Measurements from ENCODE around the gene CCDC187.

CCDC187 gene

DNA sequence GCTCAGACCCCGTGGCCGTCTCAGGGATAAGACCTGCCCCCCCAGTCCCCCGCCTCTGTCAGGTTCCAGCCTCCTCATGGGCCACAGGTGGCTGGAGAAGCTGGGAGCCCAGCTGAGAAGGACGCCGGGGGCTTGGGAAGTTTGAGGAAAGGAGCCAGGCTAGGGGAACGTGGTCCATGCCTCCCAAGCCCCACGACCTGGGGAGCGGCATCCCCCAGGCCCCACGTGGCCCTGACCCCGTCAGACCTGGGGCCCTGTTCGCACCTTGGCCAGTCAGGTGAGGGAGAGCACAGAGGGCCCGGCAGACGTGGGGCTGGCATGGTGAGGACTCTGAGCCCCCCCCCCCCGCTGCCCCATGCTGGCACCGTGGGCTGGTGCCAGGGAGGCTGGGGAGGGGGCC lies 27.1 kb upstream of the CCDC187 start:
- Histone ChIP-seq H3K4me1 (peaks cover 3 to 32% (median 28%) of the 10 kb centered on the region in 4 donors), H3K9me3 (no peaks in the 10 kb centered on the region), H3K27me3 (no peaks in the 10 kb centered on the region), H3K27ac (no peak overlapping the region), H3K36me3 (peaks cover 0 to 29% (median 3%) of the 10 kb centered on the region in 3 donors), H3K4me3 (no peak overlapping the region)
- intact Hi-C loops (cut with DNase I; ENCODE audit: low total_unique reads) = no loop called here
- TF ChIP-seq, protein P1, sequence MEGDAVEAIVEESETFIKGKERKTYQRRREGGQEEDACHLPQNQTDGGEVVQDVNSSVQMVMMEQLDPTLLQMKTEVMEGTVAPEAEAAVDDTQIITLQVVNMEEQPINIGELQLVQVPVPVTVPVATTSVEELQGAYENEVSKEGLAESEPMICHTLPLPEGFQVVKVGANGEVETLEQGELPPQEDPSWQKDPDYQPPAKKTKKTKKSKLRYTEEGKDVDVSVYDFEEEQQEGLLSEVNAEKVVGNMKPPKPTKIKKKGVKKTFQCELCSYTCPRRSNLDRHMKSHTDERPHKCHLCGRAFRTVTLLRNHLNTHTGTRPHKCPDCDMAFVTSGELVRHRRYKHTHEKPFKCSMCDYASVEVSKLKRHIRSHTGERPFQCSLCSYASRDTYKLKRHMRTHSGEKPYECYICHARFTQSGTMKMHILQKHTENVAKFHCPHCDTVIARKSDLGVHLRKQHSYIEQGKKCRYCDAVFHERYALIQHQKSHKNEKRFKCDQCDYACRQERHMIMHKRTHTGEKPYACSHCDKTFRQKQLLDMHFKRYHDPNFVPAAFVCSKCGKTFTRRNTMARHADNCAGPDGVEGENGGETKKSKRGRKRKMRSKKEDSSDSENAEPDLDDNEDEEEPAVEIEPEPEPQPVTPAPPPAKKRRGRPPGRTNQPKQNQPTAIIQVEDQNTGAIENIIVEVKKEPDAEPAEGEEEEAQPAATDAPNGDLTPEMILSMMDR (IDR thresholded peaks at IDR 0.05) = no peak
- no peak for DNase-seq

DNA sequence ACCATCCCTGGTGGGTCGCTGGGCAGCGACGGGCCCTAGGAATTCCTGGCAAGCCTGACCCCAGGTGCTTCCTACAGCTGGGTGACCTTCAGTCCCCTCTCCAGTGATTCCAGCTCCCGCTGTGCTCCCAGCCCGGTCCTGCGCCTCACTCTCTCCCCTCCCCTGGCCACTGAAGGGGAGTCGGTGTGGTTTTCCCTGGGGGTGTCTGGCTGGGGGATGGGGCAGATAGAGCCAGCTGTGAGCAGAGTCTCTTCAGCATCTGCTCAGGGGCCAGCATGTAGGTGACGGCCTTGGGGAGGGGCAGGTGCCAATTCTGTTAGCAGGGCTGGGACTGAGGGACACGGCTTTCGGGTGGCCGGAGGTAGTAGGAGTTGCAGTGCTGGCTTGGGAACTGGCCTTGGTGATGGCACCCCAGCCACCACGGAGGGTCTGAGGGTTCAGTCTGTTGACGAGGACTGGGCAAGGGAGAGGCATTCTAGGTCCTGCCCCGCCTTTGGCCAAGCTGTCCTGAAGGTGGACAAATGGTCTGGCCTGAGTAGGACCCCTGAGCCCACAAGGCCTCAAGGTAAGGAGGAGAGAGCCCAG lies 26.6 kb upstream of the CCDC187 start:
- peaks cover 0 to 24% (median 3%) of the 10 kb centered on the region in 3 donors for H3K36me3 ChIP-seq

DNA sequence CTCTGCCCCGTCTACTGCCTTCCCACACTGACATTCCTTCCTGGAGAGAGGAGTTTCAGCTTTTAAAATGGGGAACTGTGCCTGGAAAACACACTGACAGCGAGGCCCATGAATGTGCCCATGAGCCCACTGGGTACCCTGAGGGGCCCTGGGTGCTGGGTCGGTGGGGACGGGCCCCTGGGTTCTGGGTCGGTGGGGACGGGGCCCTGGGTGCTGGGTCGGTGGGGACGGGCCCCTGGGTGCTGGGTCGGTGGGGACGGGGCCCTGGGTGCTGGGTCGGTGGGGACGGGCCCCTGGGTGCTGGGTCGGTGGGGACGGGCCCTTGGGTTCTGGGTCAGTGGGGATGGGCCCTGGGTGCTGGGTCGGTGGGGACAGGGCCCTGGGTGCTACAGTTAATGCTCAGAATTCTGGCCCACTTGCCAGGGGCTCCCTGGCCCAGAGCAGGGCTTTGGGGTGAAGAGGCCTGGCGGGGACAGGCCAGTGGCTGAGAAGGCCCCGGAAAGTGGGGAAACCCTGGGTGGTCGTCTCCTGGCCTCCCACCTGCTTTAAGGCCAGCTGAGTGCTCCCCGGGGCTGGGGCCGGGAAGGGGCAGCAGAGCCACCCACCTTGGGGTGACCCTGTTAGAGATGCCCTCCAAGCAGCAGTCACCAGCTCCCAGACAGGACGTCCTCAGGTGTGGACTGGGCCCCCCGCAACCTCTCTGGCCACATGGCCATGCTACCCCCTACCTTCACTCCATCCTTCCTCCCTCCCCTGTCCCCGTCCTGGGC lies 25.9 kb upstream of the CCDC187 start:
- Histone ChIP-seq H3K9me3 (no peaks in the 10 kb centered on the region), H3K27ac (no peak overlapping the region), H3K4me3 (no peak overlapping the region), H3K4me1 (peaks cover 3 to 35% (median 32%) of the 10 kb centered on the region in 4 donors), H3K27me3 (no peaks in the 10 kb centered on the region), H3K36me3 (peaks cover 0 to 19% (median 3%) of the 10 kb centered on the region in 3 donors)
- intact Hi-C loops (cut with DNase I; ENCODE audit: low total_unique reads) = no loop called here
- TF ChIP-seq, protein P1 (IDR thresholded peaks at IDR 0.05) = no peak
- DNase-seq = no peak

More for the DNA sequence above, 26.6 kb upstream of the CCDC187 start:
- Histone ChIP-seq H3K9me3 (no peaks in the 10 kb centered on the region), H3K27me3 (no peaks in the 10 kb centered on the region), H3K27ac (no peak overlapping the region), H3K4me3 (no peak overlapping the region), H3K4me1 (peaks cover 3 to 35% (median 32%) of the 10 kb centered on the region in 4 donors)
- intact Hi-C loops (cut with DNase I; ENCODE audit: low total_unique reads) = no loop called here
- no peak for DNase-seq
- TF ChIP-seq, protein P1 (IDR thresholded peaks at IDR 0.05) = no peak

DNA sequence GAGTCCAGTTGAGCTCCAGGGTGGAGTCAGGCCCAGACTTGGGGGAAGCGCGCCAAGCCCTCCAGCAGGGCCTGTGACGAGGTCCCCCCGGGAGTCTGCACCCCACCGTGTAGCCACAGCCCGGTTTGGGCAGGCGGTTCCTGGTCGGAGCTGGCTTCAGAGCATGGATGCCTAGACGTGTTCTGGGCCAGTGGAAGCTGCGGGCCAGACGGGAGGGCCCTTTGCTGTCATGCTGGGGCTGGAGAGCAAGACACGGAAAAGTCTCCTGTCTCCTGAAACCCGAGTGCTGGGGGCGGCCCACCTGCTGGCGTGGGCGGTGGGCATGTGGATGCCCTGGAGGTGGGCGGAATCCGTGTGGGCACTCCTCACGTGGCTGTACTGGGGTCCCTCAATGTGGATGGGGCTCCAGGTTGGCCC lies 25.3 kb upstream of the CCDC187 start:
- Histone ChIP-seq H3K36me3 (peaks cover 0 to 13% (median under 1%) of the 10 kb centered on the region in 3 donors), H3K4me3 (peak overlapping the region in 1 of 2 donors; percentile 87), H3K27ac (no peak overlapping the region), H3K9me3 (no peaks in the 10 kb centered on the region), H3K27me3 (no peaks in the 10 kb centered on the region), H3K4me1 (peaks cover 3 to 35% (median 32%) of the 10 kb centered on the region in 4 donors)
- intact Hi-C loops (cut with DNase I; ENCODE audit: low total_unique reads) = no loop called here
- no peak for DNase-seq
- TF ChIP-seq, protein P1 (IDR thresholded peaks at IDR 0.05) = no peak

DNA sequence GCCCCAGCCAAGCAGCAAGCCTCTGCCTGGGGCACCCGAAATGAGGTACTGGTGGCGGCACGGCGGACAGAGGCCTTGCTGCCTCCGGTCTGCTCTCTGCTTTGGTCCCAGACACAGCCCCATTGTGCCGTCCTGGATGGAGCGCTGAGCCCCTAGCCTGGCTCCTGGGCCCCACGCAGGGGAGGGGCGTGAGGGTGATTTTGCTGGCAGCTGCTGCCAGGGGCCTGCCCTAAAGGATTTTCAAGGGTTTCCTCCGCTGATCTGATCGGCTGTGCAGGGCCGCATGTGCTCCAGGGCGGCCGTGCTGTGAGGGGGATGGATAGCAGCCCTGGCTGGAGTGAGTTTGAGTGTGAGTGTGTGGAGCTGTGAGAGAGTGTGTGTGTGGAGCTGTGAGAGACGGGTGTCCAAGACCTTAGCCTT lies 24.7 kb upstream of the CCDC187 start:
- DNase-seq = no peak
- Histone ChIP-seq H3K4me1 (peaks cover 3 to 35% (median 32%) of the 10 kb centered on the region in 4 donors), H3K4me3 (peak overlapping the region; percentile 62 to 87), H3K27ac (peak overlapping the region; percentile 73 to 81), H3K36me3 (peaks cover 0 to 10% (median 0%) of the 10 kb centered on the region in 3 donors), H3K27me3 (no peaks in the 10 kb centered on the region), H3K9me3 (no peaks in the 10 kb centered on the region)
- TF ChIP-seq, protein P1 (IDR thresholded peaks at IDR 0.05) = no peak
- intact Hi-C loops (cut with DNase I; ENCODE audit: low total_unique reads) = no loop called here
